Muscle layer of duodenum (tissue), 2 donors: ENCODE results near the gene PRM1.

Experiments
- H3K27ac ChIP-seq: one replicate; pipeline ENCODE4 v1.7.0; 2013; ENCODE audit warnings: mild to moderate bottlenecking, low read length
- H3K27me3 ChIP-seq: one replicate; pipeline ENCODE4 v1.7.0; 2013; ENCODE audit warnings: low read depth, mild to moderate bottlenecking, control low read depth, low read length
- H3K36me3 ChIP-seq, 2 donors: one replicate each; pipeline ENCODE4 v1.7.0; 2013; ENCODE audit warnings: low read length in 2 of 2, control low read depth in 1 of 2, mild to moderate bottlenecking in 1 of 2; ENCODE audit not compliant: insufficient read depth in 2 of 2, control insufficient read depth in 1 of 2
- H3K4me1 ChIP-seq, 2 donors: one replicate each; pipeline ENCODE4 v1.7.0; 2013; ENCODE audit warnings: low read length in 2 of 2, mild to moderate bottlenecking in 2 of 2, control low read depth in 1 of 2, moderate library complexity in 1 of 2; ENCODE audit not compliant: insufficient read depth in 2 of 2, control insufficient read depth in 1 of 2
- H3K4me3 ChIP-seq, 2 donors: one replicate each; pipeline ENCODE4 v1.7.0; 2013; ENCODE audit warnings: low read length in 2 of 2, low read depth in 1 of 2, mild to moderate bottlenecking in 1 of 2
- H3K9me3 ChIP-seq, 2 donors: one replicate each; pipeline ENCODE4 v1.7.0; 2013; ENCODE audit warnings: low read length in 2 of 2, control low read depth in 1 of 2, mild to moderate bottlenecking in 1 of 2; ENCODE audit not compliant: control insufficient read depth in 1 of 2
- donor health status: healthy.

The PRM1 gene

DNA sequence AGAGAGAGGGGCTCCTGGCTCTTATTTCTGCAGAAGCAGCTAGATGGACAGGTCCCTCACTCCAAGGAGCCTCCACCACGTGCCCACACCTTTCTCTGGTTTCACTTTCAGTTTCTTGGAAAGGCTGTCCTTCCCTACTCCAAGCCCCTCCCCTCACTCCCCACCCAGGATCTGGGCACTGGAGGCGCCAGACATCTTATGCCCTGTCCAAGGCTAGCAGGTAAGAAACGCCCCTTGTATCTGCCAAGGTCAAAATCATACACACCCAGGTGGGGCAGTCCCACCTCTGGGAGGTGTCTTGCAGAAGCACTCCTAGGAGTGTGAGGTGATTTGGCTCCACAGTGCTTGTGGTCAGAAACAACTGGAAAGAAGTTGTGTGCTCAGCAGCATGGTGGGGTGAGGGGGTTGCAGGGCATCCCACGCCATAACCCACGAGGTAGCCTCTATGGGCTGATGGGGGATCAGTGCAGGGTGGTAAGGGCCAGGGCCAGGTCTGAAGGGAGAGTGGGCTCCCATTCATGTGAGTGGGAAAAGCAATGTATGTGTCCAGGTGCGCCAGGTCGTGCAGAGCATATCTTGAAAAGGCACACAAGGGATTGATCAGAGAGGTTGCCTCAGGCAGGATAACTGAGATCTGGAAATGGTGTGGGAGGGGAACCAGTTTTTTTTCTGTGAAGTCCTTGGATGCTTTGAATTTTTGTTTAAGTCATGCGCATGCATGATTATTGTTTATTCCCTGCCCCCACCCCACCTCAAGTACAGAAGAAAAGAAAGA lies 31.8 kb upstream of the PRM1 start:
- Histone ChIP-seq H3K4me3 (no peak overlapping the region), H3K4me1 (no peaks in the 10 kb centered on the region), H3K36me3 (no peaks in the 10 kb centered on the region), H3K9me3 (no peaks in the 10 kb centered on the region), H3K27me3 (no peaks in the 10 kb centered on the region), H3K27ac (no peak overlapping the region)

GRCh38 chr16:11310997-11311561 lies 29.9 kb upstream of the PRM1 start:
- Histone ChIP-seq H3K4me3 (no peak overlapping the region), H3K4me1 (no peaks in the 10 kb centered on the region), H3K27ac (no peak overlapping the region), H3K27me3 (no peaks in the 10 kb centered on the region), H3K9me3 (no peaks in the 10 kb centered on the region), H3K36me3 (no peaks in the 10 kb centered on the region)

GRCh38 chr16:11310634-11310977 lies 29.5 kb upstream of the PRM1 start:
- Histone ChIP-seq H3K4me3 (no peak overlapping the region), H3K27ac (no peak overlapping the region), H3K27me3 (no peaks in the 10 kb centered on the region), H3K9me3 (no peaks in the 10 kb centered on the region), H3K36me3 (no peaks in the 10 kb centered on the region), H3K4me1 (no peaks in the 10 kb centered on the region)

GRCh38 chr16:11309895-11310633 lies 28.9 kb upstream of the PRM1 start:
- no peaks in the 10 kb centered on the region for H3K27me3 ChIP-seq
- no peaks in the 10 kb centered on the region for H3K4me1 ChIP-seq
- H3K27ac ChIP-seq, result no peak overlapping the region
- no peaks in the 10 kb centered on the region for H3K36me3 ChIP-seq
- no peak overlapping the region for H3K4me3 ChIP-seq
- H3K9me3 ChIP-seq, result no peaks in the 10 kb centered on the region

GRCh38 chr16:11308493-11309283 lies 27.6 kb upstream of the PRM1 start:
- H3K4me1 ChIP-seq, result no peaks in the 10 kb centered on the region
- H3K9me3 ChIP-seq, result no peaks in the 10 kb centered on the region
- no peak overlapping the region for H3K4me3 ChIP-seq
- H3K36me3 ChIP-seq, result no peaks in the 10 kb centered on the region
- H3K27me3 ChIP-seq, result no peaks in the 10 kb centered on the region
- H3K27ac ChIP-seq, result no peak overlapping the region

DNA sequence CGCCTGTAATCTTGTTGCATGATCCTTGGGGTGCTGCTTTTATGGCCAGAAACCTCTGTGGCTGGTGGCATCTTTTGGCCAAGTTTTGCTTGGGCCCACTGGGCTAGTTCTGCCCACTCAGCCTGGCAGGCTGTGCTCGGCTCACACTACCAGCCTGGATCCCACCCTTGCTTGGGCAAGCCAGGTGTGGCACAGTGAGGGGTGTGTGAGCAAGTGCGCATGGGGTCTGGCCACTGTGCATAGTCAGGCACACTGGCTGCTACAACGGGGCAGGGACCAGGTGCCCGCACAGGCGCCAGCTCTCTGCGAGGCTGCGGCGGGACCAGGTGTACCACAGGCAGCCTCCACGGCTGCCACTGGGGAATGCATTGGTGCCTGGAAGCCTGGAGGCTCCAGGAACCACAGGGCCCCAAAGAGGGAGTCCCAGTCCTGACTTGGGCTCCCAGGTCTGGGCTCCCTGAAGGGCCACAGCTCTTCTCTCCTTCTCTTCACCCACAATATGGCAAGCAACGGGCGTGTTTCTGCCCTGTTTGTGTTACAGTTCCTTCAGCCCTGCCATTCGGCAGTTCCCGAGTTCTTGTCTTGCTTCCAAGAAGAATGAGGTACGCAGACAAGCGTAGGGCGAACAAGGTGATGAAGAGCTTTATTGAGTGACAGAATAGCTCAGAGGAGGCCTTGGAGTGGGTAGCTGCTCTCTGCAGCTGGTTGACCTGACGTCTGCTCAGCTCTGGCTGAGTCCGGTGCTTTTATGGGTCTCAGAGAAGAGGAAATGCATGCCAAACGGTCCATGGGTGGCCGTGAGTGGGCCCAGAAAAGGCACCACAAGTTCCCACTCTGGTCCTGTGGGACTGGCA lies 26.7 kb upstream of the PRM1 start:
- H3K9me3 ChIP-seq, result no peaks in the 10 kb centered on the region
- H3K27me3 ChIP-seq, result no peaks in the 10 kb centered on the region
- no peak overlapping the region for H3K27ac ChIP-seq
- no peaks in the 10 kb centered on the region for H3K36me3 ChIP-seq
- H3K4me3 ChIP-seq, result no peak overlapping the region
- H3K4me1 ChIP-seq, result no peaks in the 10 kb centered on the region

DNA sequence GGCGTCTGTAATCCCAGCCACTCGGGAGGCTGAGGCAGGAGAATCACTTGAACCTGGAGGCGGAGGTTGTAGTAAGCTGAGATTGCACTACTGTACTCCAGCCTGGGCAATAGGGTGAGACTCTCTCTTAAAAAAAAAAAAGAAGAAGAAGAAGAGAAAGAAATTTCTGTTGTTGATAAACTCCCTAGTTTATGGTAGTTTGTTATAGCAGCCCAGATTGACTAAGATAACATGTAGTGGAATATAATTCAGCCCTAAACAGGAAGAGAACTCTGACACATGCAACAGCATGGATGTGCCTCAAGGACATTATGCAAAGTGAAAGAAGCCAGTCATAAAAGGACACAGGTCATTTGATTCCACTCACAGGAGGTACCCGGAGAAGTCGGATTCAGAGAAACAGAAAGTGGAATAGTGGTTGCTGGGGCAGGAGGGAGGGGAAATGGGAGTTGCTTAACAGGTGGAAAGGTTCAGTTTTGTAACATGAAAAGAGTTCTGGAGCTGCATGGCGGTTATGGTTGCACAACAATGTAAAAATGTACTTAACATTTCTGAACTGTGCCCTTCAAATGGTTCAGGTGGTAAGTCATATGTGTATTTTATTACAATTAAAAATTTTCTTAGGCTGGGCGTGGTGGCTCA lies 26.0 kb upstream of the PRM1 start:
- no peaks in the 10 kb centered on the region for H3K36me3 ChIP-seq
- no peak overlapping the region for H3K4me3 ChIP-seq
- no peaks in the 10 kb centered on the region for H3K27me3 ChIP-seq
- H3K4me1 ChIP-seq, result no peaks in the 10 kb centered on the region
- no peak overlapping the region for H3K27ac ChIP-seq
- H3K9me3 ChIP-seq, result no peaks in the 10 kb centered on the region

DNA sequence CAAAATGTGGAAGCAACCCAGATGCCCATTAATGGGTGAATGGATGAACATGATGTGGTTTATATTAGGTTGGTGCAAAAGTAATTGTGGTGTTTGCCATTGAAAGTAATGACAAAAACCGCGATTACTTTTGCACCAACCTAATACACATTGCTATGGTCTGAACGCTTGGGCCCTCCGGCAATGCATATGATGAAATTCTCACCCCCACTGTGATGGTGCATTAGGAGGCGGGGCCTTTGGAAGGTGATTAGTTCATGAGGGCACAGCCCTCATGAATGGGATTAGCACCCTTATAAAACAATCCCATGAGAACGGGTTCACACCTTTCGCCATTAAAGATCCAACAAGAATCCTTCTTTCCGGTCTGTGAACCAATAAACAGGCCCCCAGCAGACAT lies 25.3 kb upstream of the PRM1 start:
- H3K4me3 ChIP-seq, result no peak overlapping the region
- H3K4me1 ChIP-seq, result no peaks in the 10 kb centered on the region
- H3K27ac ChIP-seq, result no peak overlapping the region
- H3K9me3 ChIP-seq, result no peaks in the 10 kb centered on the region
- H3K36me3 ChIP-seq, result no peaks in the 10 kb centered on the region
- no peaks in the 10 kb centered on the region for H3K27me3 ChIP-seq

DNA sequence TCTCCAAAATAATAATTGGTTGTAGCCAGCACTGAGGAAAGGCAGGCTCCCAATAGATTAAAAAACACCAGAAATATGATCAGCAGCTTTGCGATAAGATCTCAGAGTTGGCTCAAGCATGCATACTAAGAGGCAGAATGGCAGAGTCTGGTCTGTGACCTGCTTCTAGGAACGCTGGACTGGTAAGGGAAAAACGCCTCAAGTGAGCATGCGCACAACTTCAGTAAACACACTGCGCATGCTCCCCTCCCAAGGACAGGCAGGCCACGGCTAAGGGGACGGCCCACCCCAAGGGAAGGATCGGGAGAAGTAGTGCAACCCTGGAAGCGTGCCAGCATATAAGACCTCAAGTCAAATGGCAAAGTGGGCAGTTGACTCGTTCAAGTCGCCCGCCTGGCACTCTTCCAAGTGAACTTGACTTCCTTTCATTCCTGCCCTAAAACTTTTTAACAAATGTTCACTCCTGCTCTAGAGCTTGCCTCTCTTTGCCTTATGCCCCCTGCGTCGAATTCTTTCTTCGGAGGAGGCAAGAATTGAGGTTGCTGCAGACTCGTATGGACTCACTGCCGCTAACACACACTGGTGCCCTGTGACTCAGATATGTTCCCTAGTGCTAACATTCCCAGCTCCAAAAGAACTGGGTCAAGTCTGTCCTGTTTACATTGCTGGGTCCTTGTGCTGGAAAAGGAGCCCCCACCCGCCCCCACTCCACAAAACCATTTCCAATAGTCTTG lies 22.4 kb upstream of the PRM1 start:
- Histone ChIP-seq H3K36me3 (no peaks in the 10 kb centered on the region), H3K27ac (no peak overlapping the region), H3K9me3 (no peaks in the 10 kb centered on the region), H3K4me1 (no peaks in the 10 kb centered on the region), H3K27me3 (no peaks in the 10 kb centered on the region), H3K4me3 (no peak overlapping the region)

- Histone ChIP-seq H3K27me3 (no peaks in the 10 kb centered on the region), H3K4me3 (no peak overlapping the region), H3K4me1 (no peaks in the 10 kb centered on the region), H3K9me3 (no peaks in the 10 kb centered on the region), H3K27ac (no peak overlapping the region), H3K36me3 (no peaks in the 10 kb centered on the region)
These were observed 21.8 kb upstream of the PRM1 start for GRCh38 chr16:11302977-11303376.
